Activated CD8-positive, alpha-beta memory T cell treated with anti-CD3 and anti-CD28 coated beads, Interleukin-2, amount 50 U/mL, for 1 hour (primary cell): ENCODE results near the gene MYNN.

Experiments
- DNase-seq: peaks from one replicate; pipeline ENCODE4 v3.0.0-alpha.2; 2020; ENCODE audit errors: extremely low read depth

Gene MYNN

GRCh38 chr3:169777822-169778221 lies 4.6 kb downstream of the MYNN start:
- no peak for DNase-seq

GRCh38 chr3:169780742-169781141 lies 7.5 kb downstream of the MYNN start:
- DNase-seq = no peak

- DNase-seq = no peak
Measured at GRCh38 chr3:169781209-169781855, 8.1 kb downstream of the MYNN start.

GRCh38 chr3:169787120-169787519 lies 13.9 kb downstream of the MYNN start:
- DNase-seq = no peak

GRCh38 chr3:169787791-169788190 lies 14.6 kb downstream of the MYNN start:
- DNase-seq = no peak

DNA sequence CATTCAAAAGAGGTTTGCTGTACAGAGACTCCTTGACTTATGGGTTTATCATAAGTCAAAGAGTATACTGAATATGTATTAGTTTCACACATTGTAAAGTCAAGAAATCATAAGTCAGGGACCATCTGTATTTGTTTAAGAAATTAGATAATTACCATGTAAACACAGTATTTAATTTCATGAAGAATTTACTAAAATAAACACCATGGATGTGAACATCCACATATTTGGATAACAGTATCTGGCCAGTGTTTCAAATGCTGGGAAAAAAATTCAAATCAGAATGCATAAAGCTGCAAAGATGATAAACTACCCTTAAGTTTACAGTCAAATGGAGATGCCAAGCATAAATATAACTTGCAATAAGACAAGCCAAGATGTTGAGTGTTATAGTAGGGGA lies 17.0 kb downstream of the MYNN start:
- no peak for DNase-seq

GRCh38 chr3:169790687-169791429 lies 17.7 kb downstream of the MYNN start:
- DNase-seq = no peak

DNA sequence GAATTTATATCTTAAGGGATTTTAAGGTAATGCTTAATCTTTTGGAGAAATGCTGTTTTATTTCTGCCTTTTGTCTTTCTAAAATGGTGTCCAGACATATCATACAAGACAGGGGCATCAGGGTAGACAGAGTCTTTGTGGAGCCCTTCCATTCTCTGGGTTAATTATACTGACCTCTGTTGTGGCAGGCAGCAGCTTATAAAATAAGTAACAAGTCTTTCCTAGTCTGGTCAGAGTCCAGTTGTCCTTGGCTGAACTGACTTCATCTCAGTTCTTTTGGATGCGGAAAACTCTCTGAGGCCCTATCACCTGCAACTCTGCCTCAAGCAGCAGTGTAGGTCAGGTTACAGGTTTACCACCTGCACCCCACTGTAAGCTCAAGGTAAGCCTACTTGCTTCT lies 19.2 kb downstream of the MYNN start:
- DNase-seq = no peak

DNA sequence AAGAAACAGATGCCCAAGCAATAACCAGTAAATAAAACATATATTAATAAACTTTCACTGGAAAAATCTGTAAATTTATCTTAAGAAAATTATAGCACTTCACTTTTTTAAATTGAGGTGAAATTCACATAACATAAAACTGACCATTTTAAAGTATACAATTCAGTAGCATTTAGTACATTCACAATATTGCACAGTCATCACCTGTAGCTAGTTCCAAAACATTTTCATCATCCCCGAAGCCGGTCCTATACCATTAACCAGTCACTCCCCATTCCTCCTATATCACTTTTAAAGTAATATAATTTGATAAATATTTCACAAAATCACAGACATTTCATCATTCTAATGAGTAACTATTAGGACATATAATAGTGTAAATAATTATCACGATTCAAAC lies 31.5 kb downstream of the MYNN start:
- no peak for DNase-seq

DNA sequence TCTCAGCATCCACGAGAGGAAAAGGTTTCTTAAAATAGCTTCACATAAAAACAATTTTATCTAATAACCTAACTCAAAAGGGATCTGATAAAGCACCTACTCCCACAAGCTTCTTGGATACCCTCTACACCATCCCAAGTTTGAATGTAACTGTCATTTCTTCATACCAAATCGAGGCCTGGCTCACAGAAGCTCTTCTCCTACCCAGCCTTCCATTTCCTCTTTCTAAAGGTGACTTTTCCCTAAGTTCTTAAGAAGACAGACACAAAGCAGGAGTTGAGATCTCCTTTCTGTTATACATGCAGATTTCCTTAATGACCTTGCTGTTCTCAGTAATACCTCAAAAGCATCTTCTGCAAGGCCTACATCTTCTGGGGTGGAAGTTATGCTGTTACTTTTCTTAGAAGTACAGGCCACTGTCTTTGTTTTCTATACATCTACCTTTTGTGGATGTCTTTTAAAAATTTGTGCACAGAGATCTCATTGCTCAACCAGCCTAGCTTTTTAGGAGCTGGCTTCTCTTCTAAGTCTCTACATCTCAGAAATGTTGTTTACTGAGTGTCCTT lies 36.1 kb downstream of the MYNN start:
- no peak for DNase-seq

DNA sequence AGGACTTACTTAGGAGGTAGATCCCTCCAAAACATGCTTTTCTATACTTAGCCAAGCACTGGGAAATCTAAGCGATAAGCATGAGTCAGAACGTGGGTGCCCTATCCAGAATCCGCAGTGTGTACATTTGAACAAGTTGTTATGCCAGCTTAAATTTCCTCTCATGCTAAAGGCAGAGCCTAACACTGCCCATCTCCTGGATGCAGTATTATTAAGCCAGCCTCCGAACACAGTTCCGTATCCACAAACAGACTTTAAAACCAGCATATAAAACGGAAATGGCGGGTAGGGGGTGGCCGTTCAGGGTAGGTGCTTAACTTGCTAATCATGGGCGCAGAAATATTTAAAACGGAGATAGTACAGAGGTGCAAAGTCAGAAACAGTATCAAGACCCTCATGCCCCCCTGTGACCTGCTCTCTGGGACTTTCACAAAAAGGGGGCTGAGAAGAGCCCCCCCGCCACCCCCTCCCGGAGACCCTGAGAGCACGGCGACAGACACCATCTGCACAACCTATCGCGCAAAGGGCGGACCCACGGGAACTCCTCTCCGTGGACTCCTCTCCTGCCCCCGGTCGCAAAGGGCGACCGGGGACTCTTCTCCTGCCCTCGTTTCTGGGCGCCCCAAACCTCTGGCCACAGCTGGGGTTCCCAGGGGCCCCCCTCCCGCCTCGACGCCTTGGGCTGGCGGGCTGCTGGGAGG lies 38.6 kb downstream of the MYNN start:
- no peak for DNase-seq

DNA sequence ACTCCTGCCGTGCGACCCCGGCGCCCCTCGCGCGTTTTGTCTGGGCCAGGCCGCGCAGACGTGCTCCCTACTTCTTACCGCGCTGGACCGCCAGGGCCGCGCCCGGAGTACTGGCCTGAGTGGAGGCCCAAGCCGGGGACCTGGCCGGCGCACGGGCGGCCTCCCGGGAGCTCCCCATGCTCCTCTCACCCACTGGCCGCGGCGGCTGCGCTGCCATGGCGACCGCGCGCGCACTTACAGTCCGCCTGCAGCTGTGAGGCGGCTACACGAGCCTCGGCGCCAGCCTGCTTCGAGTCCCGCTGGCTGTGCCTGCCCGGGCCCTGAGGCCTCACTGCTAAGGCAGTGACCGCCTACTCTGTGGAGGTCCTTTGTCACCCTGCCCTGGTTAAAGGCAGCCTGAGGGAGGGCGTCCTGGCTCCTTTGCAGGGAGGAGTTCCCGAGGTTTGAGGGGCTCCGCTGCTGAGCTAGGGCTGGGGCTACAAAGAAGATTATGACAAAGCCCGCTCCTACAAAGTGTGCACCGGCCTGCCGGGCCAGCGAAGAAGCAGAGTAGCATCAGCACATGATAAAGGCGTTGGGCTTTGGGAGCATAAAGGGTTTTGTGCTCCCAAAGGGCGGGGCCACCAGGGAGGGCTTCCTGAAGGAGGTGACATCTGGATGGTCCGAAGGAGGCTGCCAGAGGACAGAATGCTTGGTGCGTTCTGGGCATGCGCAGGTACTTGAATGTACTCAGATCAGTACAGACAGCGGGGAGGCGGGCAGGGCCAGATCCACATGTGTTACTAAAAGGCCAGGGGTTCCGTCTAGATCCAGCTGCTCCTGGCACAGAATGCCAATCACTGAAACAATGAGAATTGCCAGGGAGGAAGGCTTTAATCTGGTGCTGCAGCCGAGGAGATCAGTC lies 39.4 kb downstream of the MYNN start, which contains the start of the genes LRRC34 and LRRIQ4:
TSS of gene LRRC34 (minus strand) at position 573 of the 904 bp plus-strand sequence. CDS start at position 217, 356 bp downstream.
TSS of gene LRRIQ4 (plus strand) at position 539 of the 904 bp plus-strand sequence. CDS start 9,052 bp downstream, outside the sequence.
- peak; percentile 39 for DNase-seq

DNA sequence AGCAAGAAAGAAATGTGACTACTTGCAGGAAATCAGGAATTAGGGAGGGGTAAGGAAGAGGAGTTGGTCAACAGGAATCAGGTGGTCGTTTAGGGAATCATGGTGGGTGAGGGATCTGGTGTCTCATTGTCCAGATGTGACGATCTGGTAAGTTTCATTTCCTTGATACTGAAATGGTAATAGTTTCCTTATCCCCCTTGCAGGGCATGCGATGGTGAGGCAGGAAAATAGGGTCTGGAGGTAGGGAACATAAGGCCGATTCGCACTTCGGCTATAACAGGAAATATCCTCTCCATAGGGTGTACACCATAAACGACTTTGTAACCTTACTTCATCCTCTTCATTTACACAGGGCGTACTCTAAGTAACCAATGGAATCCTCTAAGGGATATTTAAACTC lies 40.1 kb downstream of the MYNN start:
- DNase-seq = no peak

GRCh38 chr3:169813757-169814517 lies 40.7 kb downstream of the MYNN start:
- peak; percentile 61 for DNase-seq

- DNase-seq = no peak
Measured at GRCh38 chr3:169815590-169816150, 42.5 kb downstream of the MYNN start.

- DNase-seq = no peak
Measured at GRCh38 chr3:169818316-169818715, 45.1 kb downstream of the MYNN start.

- DNase-seq = no peak
Measured at GRCh38 chr3:169822091-169822490, 48.9 kb downstream of the MYNN start.

GRCh38 chr3:169822540-169822939 lies 49.3 kb downstream of the MYNN start:
- no peak for DNase-seq

DNA sequence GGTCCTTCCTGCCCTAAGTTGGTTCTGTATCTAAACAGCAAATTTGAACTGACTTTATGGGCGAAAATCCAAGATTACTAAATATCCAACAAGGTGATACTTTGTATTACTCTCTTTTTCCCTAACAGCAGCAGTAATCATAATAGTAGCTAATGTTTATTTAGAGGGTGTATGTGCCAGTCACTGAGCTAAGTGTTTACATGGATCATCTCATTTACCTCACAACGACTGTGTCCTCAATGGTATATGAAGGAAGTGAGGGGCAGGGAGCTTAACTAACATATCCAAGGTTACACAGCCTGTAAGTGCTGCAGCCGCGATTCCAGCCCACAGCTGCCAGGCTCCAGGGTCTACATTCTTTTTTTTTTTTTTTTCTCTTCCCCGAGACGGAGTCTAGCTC lies 49.8 kb downstream of the MYNN start:
- no peak for DNase-seq

GRCh38 chr3:169825316-169825715 lies 52.1 kb downstream of the MYNN start:
- DNase-seq = no peak
